BJ (cell line): ENCODE data around the gene TBC1D21. TPM values are rescaled to one million over a fixed set of nuclear protein-coding genes. Genes with fewer than 3 reads are reported as not detected.
"Not testable (repeated sequence)": the region's sequence is repeated elsewhere in the genome, so short reads cannot be mapped to it uniquely, and the experiment has no call there.

Source experiments
- CTCF ChIA-PET: fragments of 350-600 bp; formaldehyde crosslinking; extraction: SDS; loops from one replicate; lab custom pipeline; 2021; ENCODE audit warnings: antibody characterized with exemption, inconsistent platforms; lab: Yijun Ruan, JAX
- POLR2A ChIA-PET: fragments of 300-600 bp; sonication (Branson Sonifier 250); formaldehyde crosslinking; extraction: SDS; loops from one replicate; lab custom pipeline; 2021; ENCODE audit warnings: antibody characterized with exemption; lab: Charles Lee
- DNase-seq: peaks from one replicate; pipeline ENCODE4 v3.0.0-alpha.2; 2011; ENCODE audit warnings: low read depth
- H3K27me3 ChIP-seq: 2 replicates; pipeline ENCODE4 v1.6.0; 2011; ENCODE audit warnings: low read length; ENCODE audit not compliant: control insufficient read depth, insufficient read depth
- H3K36me3 ChIP-seq: 2 replicates; pipeline ENCODE4 v1.5.1; 2011; ENCODE audit warnings: low read length; ENCODE audit not compliant: control insufficient read depth, insufficient read depth
- H3K4me3 ChIP-seq: 2 replicates; pipeline ENCODE4 v1.5.1; 2011; ENCODE audit warnings: low read depth, mild to moderate bottlenecking, control low read depth, low read length
- polyA plus RNA-seq: library from polyadenylated mRNA; depleted of rRNA; stranded (reverse); fragments of >200 nt; gene quantifications from 2 replicates; pipeline ENCODE4 v1.2.3, GENCODE V29; 2011; rRNA removed
- TF ChIP-seq, protein P1 (sequence below): IDR thresholded peaks from 2 replicates; pipeline ENCODE4 v1.5.1; 2011; ENCODE audit warnings: low read depth, mild to moderate bottlenecking, control low read depth, inconsistent platforms, low read length, moderate library complexity; ENCODE audit not compliant: insufficient read depth

TBC1D21 gene
- polyA plus RNA-seq, 1 experiment: not detected

DNA sequence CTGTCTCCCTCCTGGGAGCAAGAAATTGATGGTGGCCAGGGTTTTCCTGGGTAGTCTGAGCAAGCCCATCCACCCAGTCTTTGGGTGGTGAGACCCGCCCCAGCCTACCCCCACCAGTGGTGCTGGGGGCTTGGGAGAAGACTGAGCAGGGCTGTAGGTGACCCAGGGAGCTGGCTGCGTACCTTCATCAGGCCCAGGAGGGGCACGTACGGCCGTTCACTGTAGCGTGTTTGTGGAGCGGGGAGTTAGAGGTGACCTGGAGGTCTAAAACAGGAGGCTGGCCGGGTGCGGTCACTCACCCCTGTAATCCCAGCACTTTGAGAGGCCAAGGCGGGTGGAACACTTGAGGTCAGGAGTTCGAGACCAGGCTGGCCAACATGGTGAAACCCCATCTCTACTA lies 64.4 kb downstream of the TBC1D21 start:
- Histone ChIP-seq H3K27me3 (no peaks in the 10 kb centered on the region), H3K4me3 (no peak overlapping the region), H3K36me3 (peaks cover 4% of the 10 kb centered on the region)
- TF ChIP-seq, protein P1, sequence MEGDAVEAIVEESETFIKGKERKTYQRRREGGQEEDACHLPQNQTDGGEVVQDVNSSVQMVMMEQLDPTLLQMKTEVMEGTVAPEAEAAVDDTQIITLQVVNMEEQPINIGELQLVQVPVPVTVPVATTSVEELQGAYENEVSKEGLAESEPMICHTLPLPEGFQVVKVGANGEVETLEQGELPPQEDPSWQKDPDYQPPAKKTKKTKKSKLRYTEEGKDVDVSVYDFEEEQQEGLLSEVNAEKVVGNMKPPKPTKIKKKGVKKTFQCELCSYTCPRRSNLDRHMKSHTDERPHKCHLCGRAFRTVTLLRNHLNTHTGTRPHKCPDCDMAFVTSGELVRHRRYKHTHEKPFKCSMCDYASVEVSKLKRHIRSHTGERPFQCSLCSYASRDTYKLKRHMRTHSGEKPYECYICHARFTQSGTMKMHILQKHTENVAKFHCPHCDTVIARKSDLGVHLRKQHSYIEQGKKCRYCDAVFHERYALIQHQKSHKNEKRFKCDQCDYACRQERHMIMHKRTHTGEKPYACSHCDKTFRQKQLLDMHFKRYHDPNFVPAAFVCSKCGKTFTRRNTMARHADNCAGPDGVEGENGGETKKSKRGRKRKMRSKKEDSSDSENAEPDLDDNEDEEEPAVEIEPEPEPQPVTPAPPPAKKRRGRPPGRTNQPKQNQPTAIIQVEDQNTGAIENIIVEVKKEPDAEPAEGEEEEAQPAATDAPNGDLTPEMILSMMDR: no peak
- ChIA-PET POLR2A (no interaction called here), CTCF (interaction anchor here (1.1 to 1.3 kb wide), 3 partner anchors 9 to 64 kb away, joined by 3 to 4 read pairs (median 3); no protein-coding TSS in a partner anchor)
- DNase-seq: no peak

DNA sequence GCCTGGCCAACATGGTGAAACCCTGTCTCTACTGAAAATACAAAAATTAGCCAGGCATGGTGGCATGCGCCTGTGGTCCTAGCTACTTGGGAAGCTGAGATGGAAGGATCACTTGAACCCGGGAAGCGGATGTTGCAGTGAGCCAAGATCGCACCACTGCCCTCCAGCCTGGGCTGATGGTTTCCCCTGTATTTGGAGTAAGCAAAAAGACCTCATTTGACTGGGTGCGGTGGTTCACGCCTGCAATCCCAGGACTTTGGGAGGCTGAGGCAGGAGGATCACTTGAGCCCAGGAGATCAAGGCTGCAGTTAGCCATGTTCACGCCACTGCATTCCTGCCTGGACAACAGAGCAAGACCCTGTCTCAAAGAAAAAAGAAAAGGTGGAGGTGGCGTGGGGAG lies 65.2 kb downstream of the TBC1D21 start:
- H3K27me3 ChIP-seq, DNase-seq, H3K4me3 ChIP-seq, POLR2A ChIA-PET, H3K36me3 ChIP-seq: not testable (repeated sequence)
- CTCF ChIA-PET: interaction anchor here (1.3 to 2.9 kb wide), 4 partner anchors 11 to 64 kb away, joined by 3 to 13 read pairs (median 5); partner anchors contain the start of gene LOXL1

Other genes starting within 250 kb of the TBC1D21 start
- gene NPTN, start 240.2 kb upstream of the TBC1D21 start, polyA plus RNA-seq: 308 and 406 TPM in 2 replicates
- gene CD276, start 189.2 kb upstream of the TBC1D21 start, polyA plus RNA-seq: 61.9 and 107 TPM in 2 replicates
- gene INSYN1, start 120.2 kb upstream of the TBC1D21 start, polyA plus RNA-seq: 3.2 and 3.5 TPM in 2 replicates
- gene LOXL1, start 52.9 kb downstream of the TBC1D21 start, polyA plus RNA-seq: 59.1 and 92.9 TPM in 2 replicates
- 13.2 and 18.3 TPM in 2 replicates for gene STOML1, start 118.7 kb downstream of the TBC1D21 start, polyA plus RNA-seq
- 10.7 and 14.3 TPM in 2 replicates for gene PML, start 121.2 kb downstream of the TBC1D21 start, polyA plus RNA-seq
- not detected in 2 replicates for gene GOLGA6A, start 209.0 kb downstream of the TBC1D21 start, polyA plus RNA-seq